K562 (cell line): ENCODE results near the gene TMEM45B. TPM values are rescaled to one million over a fixed set of nuclear protein-coding genes. Genes with fewer than 3 reads are reported as not detected.
A peak's percentile ranks its signal among the peaks of the same experiment; 100 is the strongest.

Source experiments
- ARID1B ChIP-seq: fragments of 450-650 bp; IDR thresholded peaks from 2 replicates; pipeline ENCODE4 v1.6.1; 2016; ENCODE audit warnings: antibody characterized with exemption, mild to moderate bottlenecking, inconsistent platforms
- CHD4 ChIP-seq: fragments of 200-600 bp; sonication (generic); IDR thresholded peaks from 3 replicates; pipeline ENCODE4 v1.6.1; 2012; ENCODE audit warnings: low read depth, mild to moderate bottlenecking, mixed read lengths, low read length, inconsistent platforms; ENCODE audit not compliant: insufficient read depth, insufficient replicate concordance, poor library complexity, severe bottlenecking
- CREB3L1 ChIP-seq: fragments of 450-650 bp; IDR thresholded peaks from 2 replicates; pipeline ENCODE4 v1.6.1; 2014; ENCODE audit warnings: low read depth, mild to moderate bottlenecking, moderate library complexity, borderline replicate concordance
- ELF2 ChIP-seq: fragments of 250-450 bp; sonication (Bioruptor Pico); IDR thresholded peaks from 2 replicates; pipeline ENCODE4 v1.5.0; 2021; ENCODE audit warnings: mild to moderate bottlenecking
- HIVEP1 ChIP-seq: fragments of 250-450 bp; sonication (Bioruptor Pico); IDR thresholded peaks from 2 replicates; pipeline ENCODE4 v1.4.0; 2020; ENCODE audit warnings: mild to moderate bottlenecking
- MED1 ChIP-seq: sonication (generic); formaldehyde crosslinking; IDR thresholded peaks from 2 replicates; pipeline ENCODE4 v1.8.1; 2023; ENCODE audit warnings: missing genetic modification reagents, borderline replicate concordance
- MTF1 ChIP-seq: fragments of 250-450 bp; sonication (Bioruptor Pico); IDR thresholded peaks from 2 replicates; pipeline ENCODE4 v1.9.0; 2021; ENCODE audit warnings: moderate library complexity, mild to moderate bottlenecking, inconsistent platforms, borderline replicate concordance
- MXD1 ChIP-seq: fragments of 250-450 bp; sonication (Bioruptor Pico); IDR thresholded peaks from 2 replicates; pipeline ENCODE4 v1.8.0; 2021; ENCODE audit warnings: borderline replicate concordance, mild to moderate bottlenecking, moderate library complexity; ENCODE audit not compliant: poor library complexity, severe bottlenecking
- MYBL2 ChIP-seq, 2 experiments: fragments of 450-650 bp in 1 of 2; sonication (generic) in 1 of 2; formaldehyde crosslinking in 1 of 2; IDR thresholded peaks; 2 replicates each; pipeline versions ENCODE4 v1.6.1 to v1.8.1; 2017 to 2022; ENCODE audit warnings: borderline replicate concordance in 1 of 2, inconsistent platforms in 1 of 2, low read depth in 1 of 2, mild to moderate bottlenecking in 1 of 2, missing genetic modification reagents in 1 of 2, moderate library complexity in 1 of 2
- NCOR1 ChIP-seq: fragments of 450-650 bp; IDR thresholded peaks from 2 replicates; pipeline ENCODE4 v1.6.1; 2016; ENCODE audit warnings: mild to moderate bottlenecking, moderate library complexity
- NELFE ChIP-seq: IDR thresholded peaks from 2 replicates; pipeline ENCODE4 v1.6.1; 2011; ENCODE audit warnings: mild to moderate bottlenecking; ENCODE audit not compliant: insufficient read depth, insufficient read length
- NR2C2 ChIP-seq, 2 experiments: fragments of 200-800 bp in 1 of 2; sonication (Bioruptor generic) in 1 of 2; sonication (generic) in 1 of 2; formaldehyde crosslinking in 1 of 2; IDR thresholded peaks; 2 replicates each; pipeline versions ENCODE4 v1.6.1 to v1.8.0; 2016 to 2022; ENCODE audit warnings: mild to moderate bottlenecking in 1 of 2, missing compliant biosample characterization in 1 of 2, missing genetic modification characterization in 1 of 2, missing genetic modification reagents in 1 of 2
- SPI1 ChIP-seq: IDR thresholded peaks from 2 replicates; pipeline ENCODE4 v1.6.1; 2011; ENCODE audit warnings: low read depth, low read length, control low read depth, borderline replicate concordance
- TCF7 ChIP-seq: sonication (generic); IDR thresholded peaks from 2 replicates; pipeline ENCODE4 v1.6.1; 2016; ENCODE audit warnings: antibody characterized with exemption, borderline replicate concordance
- ZBTB9 ChIP-seq: fragments of 450-650 bp; formaldehyde crosslinking; IDR thresholded peaks from 2 replicates; pipeline ENCODE4 v1.4.0; 2020; ENCODE audit warnings: mild to moderate bottlenecking, moderate library complexity
- polyA plus RNA-seq, 8 experiments: library from polyadenylated mRNA; depleted of rRNA in 4 of 8; stranded (reverse) in 5 of 8; unstranded in 3 of 8; fragments of >200 nt; fragmentation: Nextera tagmentation in 2 of 8; fragmentation: Illumina TruSeq in 1 of 8; extraction: Ambion mirVana in 2 of 8; extraction: Trizol in 1 of 8; gene quantifications; 2 replicates each; pipeline versions ENCODE4 v1.2.1 to v1.2.3, GENCODE V29; 2011 to 2014; ENCODE audit warnings: inconsistent platforms in 1 of 8, missing spikeins in 1 of 8
- total RNA-seq, 7 experiments: library from RNA; depleted of rRNA in 6 of 7; stranded (reverse); fragments of >200 nt in 6 of 7; fragmentation: Illumina TruSeq in 2 of 7; extraction: Trizol in 2 of 7; gene quantifications; 2 replicates each; pipeline versions ENCODE4 v1.2.1 to v1.2.3, GENCODE V29; 2011 to 2021; ENCODE audit warnings: low replicate concordance in 1 of 7
- TF ChIP-seq, protein P1 (sequence below), 2 experiments: IDR thresholded peaks; 2 replicates each; pipeline ENCODE4 v1.6.1; 2012; ENCODE audit warnings: improper control_type of control experiment in 2 of 2, low read depth in 2 of 2, low read length in 2 of 2, borderline replicate concordance in 1 of 2
- TF ChIP-seq, protein P2 (sequence below): fragments of 250-450 bp; sonication (Bioruptor Pico); IDR thresholded peaks from 2 replicates; pipeline ENCODE4 v1.6.1; 2021; ENCODE audit warnings: mild to moderate bottlenecking
- TF ChIP-seq, protein P3 (sequence below): sonication (generic); formaldehyde crosslinking; IDR thresholded peaks from 2 replicates; pipeline ENCODE4 v1.8.0; 2022; ENCODE audit warnings: missing genetic modification reagents, mild to moderate bottlenecking, moderate library complexity, borderline replicate concordance

Gene TMEM45B
- total and polyA plus RNA-seq, 9 of the 15 experiments (the other 6 are each of a cell fraction or from before 2014, with no cell fraction given): 0.07 TPM; not detected in 8

- TF ChIP-seq MYBL2 (IDR thresholded peaks at IDR 0.05; ENCODE audit: low read depth) (no peak), MYBL2 (CRISPR knock-in tag; IDR thresholded peaks at IDR 0.05; ENCODE audit: borderline replicate concordance) (no peak), ZBTB9 (no peak), NR2C2 (CRISPR knock-in tag; IDR thresholded peaks at IDR 0.05) (no peak), NR2C2 (tag; IDR thresholded peaks at IDR 0.05) (no peak), SPI1 (no peak), MXD1 (no peak), HIVEP1 (CRISPR knock-in tag) (no peak), NELFE (no peak), TCF7 (no peak), ARID1B (peak; percentile 63; the same call in 1 of the 2 replicates), CHD4 (no peak), CREB3L1 (no peak), NCOR1 (peak; percentile 33; the same call in 1 of the 2 replicates), ELF2 (CRISPR knock-in tag) (no peak), MED1 (CRISPR knock-in tag) (no peak), MTF1 (no peak)
- TF ChIP-seq, protein P1, sequence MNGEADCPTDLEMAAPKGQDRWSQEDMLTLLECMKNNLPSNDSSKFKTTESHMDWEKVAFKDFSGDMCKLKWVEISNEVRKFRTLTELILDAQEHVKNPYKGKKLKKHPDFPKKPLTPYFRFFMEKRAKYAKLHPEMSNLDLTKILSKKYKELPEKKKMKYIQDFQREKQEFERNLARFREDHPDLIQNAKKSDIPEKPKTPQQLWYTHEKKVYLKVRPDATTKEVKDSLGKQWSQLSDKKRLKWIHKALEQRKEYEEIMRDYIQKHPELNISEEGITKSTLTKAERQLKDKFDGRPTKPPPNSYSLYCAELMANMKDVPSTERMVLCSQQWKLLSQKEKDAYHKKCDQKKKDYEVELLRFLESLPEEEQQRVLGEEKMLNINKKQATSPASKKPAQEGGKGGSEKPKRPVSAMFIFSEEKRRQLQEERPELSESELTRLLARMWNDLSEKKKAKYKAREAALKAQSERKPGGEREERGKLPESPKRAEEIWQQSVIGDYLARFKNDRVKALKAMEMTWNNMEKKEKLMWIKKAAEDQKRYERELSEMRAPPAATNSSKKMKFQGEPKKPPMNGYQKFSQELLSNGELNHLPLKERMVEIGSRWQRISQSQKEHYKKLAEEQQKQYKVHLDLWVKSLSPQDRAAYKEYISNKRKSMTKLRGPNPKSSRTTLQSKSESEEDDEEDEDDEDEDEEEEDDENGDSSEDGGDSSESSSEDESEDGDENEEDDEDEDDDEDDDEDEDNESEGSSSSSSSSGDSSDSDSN (IDR thresholded peaks at IDR 0.05; ENCODE audit: borderline replicate concordance in 1 of 2, low read depth in 2 of 2, low read length in 2 of 2): no peak
- TF ChIP-seq, protein P2, sequence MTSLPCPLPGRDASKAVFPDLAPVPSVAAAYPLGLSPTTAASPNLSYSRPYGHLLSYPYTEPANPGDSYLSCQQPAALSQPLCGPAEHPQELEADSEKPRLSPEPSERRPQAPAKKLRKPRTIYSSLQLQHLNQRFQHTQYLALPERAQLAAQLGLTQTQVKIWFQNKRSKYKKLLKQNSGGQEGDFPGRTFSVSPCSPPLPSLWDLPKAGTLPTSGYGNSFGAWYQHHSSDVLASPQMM: no peak
- TF ChIP-seq, protein P3, sequence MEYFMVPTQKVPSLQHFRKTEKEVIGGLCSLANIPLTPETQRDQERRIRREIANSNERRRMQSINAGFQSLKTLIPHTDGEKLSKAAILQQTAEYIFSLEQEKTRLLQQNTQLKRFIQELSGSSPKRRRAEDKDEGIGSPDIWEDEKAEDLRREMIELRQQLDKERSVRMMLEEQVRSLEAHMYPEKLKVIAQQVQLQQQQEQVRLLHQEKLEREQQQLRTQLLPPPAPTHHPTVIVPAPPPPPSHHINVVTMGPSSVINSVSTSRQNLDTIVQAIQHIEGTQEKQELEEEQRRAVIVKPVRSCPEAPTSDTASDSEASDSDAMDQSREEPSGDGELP (CRISPR knock-in tag): no peak
These were observed 31.1 kb downstream of the TMEM45B start (continued) for GRCh38 chr11:129846508-129847335.
